ENCODE measurements around the gene SPON2.

DNA sequence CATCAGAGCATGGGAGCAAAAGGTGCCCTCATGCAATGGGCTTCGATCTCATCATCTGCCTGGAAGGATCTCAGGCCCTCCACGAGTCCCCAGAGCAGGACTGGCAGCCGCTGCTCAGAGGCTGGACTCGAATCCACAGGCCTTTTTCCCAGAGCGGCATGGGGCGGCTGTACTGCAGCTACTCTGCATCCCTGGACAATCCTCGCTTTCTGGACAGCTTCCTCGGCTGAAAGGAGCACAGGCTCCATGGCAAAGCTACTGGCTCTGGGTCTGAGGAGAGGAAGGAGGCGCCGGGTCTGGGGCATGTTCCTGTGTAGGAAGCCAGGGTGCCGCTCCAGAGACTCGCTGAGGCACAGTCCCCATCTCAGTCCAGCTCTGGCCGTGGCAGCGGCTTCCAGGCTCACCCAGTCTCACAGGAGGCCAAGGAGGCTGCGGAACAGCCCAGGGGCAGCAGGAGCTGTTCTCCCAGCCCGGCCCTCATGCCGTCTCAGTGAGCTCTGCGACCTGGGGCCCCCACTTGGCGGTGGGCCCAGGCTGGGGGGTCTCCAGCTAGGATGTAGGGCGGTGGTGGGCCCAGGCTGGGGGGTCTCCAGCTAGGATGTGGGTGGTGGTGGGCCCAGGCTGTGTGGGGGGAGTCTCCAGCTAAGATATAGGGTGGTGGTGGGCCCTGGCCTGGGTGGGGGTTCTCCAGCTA, 2.7 kb upstream of the SPON2 start:
- TF ChIP-seq, protein P1, sequence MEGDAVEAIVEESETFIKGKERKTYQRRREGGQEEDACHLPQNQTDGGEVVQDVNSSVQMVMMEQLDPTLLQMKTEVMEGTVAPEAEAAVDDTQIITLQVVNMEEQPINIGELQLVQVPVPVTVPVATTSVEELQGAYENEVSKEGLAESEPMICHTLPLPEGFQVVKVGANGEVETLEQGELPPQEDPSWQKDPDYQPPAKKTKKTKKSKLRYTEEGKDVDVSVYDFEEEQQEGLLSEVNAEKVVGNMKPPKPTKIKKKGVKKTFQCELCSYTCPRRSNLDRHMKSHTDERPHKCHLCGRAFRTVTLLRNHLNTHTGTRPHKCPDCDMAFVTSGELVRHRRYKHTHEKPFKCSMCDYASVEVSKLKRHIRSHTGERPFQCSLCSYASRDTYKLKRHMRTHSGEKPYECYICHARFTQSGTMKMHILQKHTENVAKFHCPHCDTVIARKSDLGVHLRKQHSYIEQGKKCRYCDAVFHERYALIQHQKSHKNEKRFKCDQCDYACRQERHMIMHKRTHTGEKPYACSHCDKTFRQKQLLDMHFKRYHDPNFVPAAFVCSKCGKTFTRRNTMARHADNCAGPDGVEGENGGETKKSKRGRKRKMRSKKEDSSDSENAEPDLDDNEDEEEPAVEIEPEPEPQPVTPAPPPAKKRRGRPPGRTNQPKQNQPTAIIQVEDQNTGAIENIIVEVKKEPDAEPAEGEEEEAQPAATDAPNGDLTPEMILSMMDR (IDR thresholded peaks at IDR 0.05), result no peak
- TF ChIP-seq POLR2A (IDR thresholded peaks at IDR 0.05), result no peak
- TF ChIP-seq POLR2AphosphoS5 (IDR thresholded peaks at IDR 0.05), result no peak
